H1 (cell line): ENCODE results near the gene NDUFA5. TPM values are rescaled to one million over a fixed set of nuclear protein-coding genes. Genes with fewer than 3 reads are reported as not detected.

ENCODE experiments used
- CBX8 ChIP-seq: fragments of 300-800, 300-1000 bp; sonication (generic); IDR thresholded peaks from 2 replicates; pipeline ENCODE4 v1.7.1; 2016; ENCODE audit warnings: low read depth, low read length, borderline replicate concordance
- polyA plus RNA-seq, 7 experiments: library from polyadenylated mRNA; depleted of rRNA in 3 of 7; stranded (reverse) in 5 of 7; unstranded in 2 of 7; fragments of >200 nt in 5 of 7; fragments of 200-250 nt in 2 of 7; gene quantifications; 1 replicate in 5 of 7; 2 replicates in 1 of 7; 4 replicates in 1 of 7; pipeline versions ENCODE4 v1.2.1 to v1.2.3, GENCODE V29; 2011 to 2013; ENCODE audit warnings: missing spikeins in 2 of 7, mixed read lengths in 2 of 7
- total RNA-seq: library from RNA; stranded (reverse); fragmentation: NEBNext Ultra II Directional; extraction: Animal tissue kit (Norgen Biotek cat#: 25700); gene quantifications from 2 replicates; pipeline ENCODE4 v1.2.1, GENCODE V29; 2021

NDUFA5 gene
- total and polyA plus RNA-seq, 2 of the 8 experiments (the other 6 are each of a cell fraction or from before 2014, with no cell fraction given) = 7.6 to 76.3 TPM

DNA sequence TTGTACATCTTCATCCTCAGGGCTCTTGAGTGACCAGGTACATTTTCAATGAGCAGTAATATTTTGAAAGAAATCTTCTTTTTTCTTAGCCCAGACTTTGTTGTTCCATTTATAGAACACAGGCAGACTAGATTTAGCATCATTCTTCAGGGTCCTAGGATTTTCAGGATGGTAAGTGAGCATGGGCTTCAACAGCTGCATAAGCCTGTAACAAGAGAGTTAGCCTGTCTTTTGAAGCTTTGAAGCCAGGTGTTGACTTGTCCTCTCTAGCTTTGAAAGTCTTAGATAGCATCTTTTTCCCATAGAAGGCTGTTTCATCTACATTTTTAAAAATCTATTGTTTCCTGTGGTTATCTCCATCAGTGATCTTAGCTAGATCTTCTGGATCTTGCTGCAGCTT lies 4.5 kb upstream of the NDUFA5 start (continued):
- TF ChIP-seq CBX8 = no peak
